Fibroblast of lung (primary cell): Measurements from ENCODE around the gene IP6K1.

ENCODE experiments used
- EZH2 ChIP-seq: IDR thresholded peaks from 2 replicates; pipeline ENCODE4 v1.5.1; 2012; ENCODE audit warnings: low read length, control low read depth, mild to moderate bottlenecking; ENCODE audit errors: missing control alignments
- TF ChIP-seq, protein P1 (sequence below), 2 donors: IDR thresholded peaks in 1 of 2; conservative IDR thresholded peaks in 1 of 2; 1 replicate in 1 of 2; 2 replicates in 1 of 2; pipeline ENCODE4 v1.5.1; 2011 to 2012; ENCODE audit warnings: low read length in 2 of 2, control low read depth in 1 of 2, inconsistent platforms in 1 of 2, low read depth in 1 of 2, mild to moderate bottlenecking in 1 of 2

DNA sequence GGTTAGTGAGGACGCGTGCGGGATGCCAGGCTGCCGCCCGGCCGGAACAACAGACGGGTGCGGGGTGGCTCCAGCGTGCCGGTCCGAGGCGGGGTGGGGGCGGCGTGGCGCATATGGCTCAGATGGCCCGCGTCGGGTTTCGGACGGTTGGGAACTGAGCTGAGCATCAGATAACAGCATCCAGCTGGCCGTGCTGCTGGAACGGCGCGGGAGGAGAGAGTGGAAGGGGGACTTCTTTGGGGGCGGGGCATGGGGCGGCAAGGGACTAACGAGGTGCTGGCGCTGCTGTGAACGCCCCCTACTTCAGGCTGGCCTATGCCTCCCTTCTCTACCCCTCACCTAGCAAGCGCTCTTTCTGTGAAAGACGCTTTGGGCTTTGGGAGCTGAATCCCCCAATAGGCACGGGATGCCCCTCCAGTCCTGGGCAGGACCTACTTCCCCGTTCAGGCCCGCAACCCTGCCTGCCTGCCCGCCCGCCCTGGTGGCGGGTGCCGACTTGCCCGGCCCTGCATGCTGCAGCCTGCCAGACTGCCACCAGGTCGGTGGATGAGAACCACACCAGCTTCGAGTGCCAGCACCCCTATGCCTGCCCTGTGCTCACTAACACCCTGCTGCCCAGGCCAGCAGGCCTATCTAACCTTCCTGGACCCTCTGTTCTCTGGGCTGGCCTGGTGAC lies 17.3 kb upstream of the IP6K1 start:
- TF ChIP-seq, protein P1, sequence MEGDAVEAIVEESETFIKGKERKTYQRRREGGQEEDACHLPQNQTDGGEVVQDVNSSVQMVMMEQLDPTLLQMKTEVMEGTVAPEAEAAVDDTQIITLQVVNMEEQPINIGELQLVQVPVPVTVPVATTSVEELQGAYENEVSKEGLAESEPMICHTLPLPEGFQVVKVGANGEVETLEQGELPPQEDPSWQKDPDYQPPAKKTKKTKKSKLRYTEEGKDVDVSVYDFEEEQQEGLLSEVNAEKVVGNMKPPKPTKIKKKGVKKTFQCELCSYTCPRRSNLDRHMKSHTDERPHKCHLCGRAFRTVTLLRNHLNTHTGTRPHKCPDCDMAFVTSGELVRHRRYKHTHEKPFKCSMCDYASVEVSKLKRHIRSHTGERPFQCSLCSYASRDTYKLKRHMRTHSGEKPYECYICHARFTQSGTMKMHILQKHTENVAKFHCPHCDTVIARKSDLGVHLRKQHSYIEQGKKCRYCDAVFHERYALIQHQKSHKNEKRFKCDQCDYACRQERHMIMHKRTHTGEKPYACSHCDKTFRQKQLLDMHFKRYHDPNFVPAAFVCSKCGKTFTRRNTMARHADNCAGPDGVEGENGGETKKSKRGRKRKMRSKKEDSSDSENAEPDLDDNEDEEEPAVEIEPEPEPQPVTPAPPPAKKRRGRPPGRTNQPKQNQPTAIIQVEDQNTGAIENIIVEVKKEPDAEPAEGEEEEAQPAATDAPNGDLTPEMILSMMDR (conservative IDR thresholded peaks at IDR 0.05 in 1 of 2, IDR thresholded peaks at IDR 0.05 in 1 of 2; ENCODE audit: low read depth in 1 of 2, low read length in 2 of 2), result no peak
- TF ChIP-seq EZH2, result no peak
